WTC11 (cell line): ENCODE results near the gene CD44.

ENCODE experiments used
- CTCF ChIP-seq: fragments of 200-600 bp; IDR thresholded peaks from 2 replicates; pipeline ENCODE4 v1.8.0; 2022; ENCODE audit warnings: antibody characterized with exemption
- ELF4 ChIP-seq: sonication (generic); formaldehyde crosslinking; IDR thresholded peaks from 2 replicates; pipeline ENCODE4 v1.8.1; 2022; ENCODE audit warnings: low read depth, mild to moderate bottlenecking, moderate library complexity, missing genetic modification reagents
- JUN ChIP-seq: sonication (generic); formaldehyde crosslinking; IDR thresholded peaks from 2 replicates; pipeline ENCODE4 v1.8.0; 2023; ENCODE audit warnings: mild to moderate bottlenecking, missing genetic modification reagents
- MAX ChIP-seq: sonication (generic); formaldehyde crosslinking; IDR thresholded peaks from 2 replicates; pipeline ENCODE4 v1.8.0; 2022; ENCODE audit warnings: mild to moderate bottlenecking, missing genetic modification reagents
- NR1H2 ChIP-seq: sonication (generic); formaldehyde crosslinking; IDR thresholded peaks from 2 replicates; pipeline ENCODE4 v1.9.0; 2021; ENCODE audit warnings: mild to moderate bottlenecking, moderate library complexity, missing genetic modification reagents
- PRRX2 ChIP-seq: fragments of 250-450 bp; sonication (Bioruptor Pico); IDR thresholded peaks from 2 replicates; pipeline ENCODE4 v1.8.0; 2021; ENCODE audit warnings: mild to moderate bottlenecking
- SMAD4 ChIP-seq: sonication (generic); formaldehyde crosslinking; IDR thresholded peaks from 2 replicates; pipeline ENCODE4 v1.8.0; 2022; ENCODE audit warnings: mild to moderate bottlenecking, missing genetic modification reagents
- TP53 ChIP-seq: sonication (generic); formaldehyde crosslinking; IDR thresholded peaks from 2 replicates; pipeline ENCODE4 v1.8.1; 2023; ENCODE audit warnings: mild to moderate bottlenecking, missing genetic modification reagents
- ZBTB21 ChIP-seq: sonication (generic); formaldehyde crosslinking; IDR thresholded peaks from 2 replicates; pipeline ENCODE4 v1.8.1; 2023; ENCODE audit warnings: mild to moderate bottlenecking, missing genetic modification reagents, borderline replicate concordance
- ZNF263 ChIP-seq: sonication (generic); formaldehyde crosslinking; IDR thresholded peaks from 2 replicates; pipeline ENCODE4 v1.8.1; 2022; ENCODE audit warnings: low read depth, mild to moderate bottlenecking, moderate library complexity, missing genetic modification reagents

- TF ChIP-seq CTCF (no peak), ELF4 (no peak), MAX (CRISPR knock-in tag) (no peak), PRRX2 (CRISPR knock-in tag) (no peak), SMAD4 (CRISPR knock-in tag) (no peak), ZNF263 (CRISPR knock-in tag) (no peak), JUN (CRISPR knock-in tag) (no peak), ZBTB21 (CRISPR knock-in tag) (no peak), NR1H2 (CRISPR knock-in tag) (no peak), TP53 (CRISPR knock-in tag) (no peak)
These were observed 123.1 kb downstream of the CD44 start for GRCh38 chr11:35262056-35262455.
